Hematopoietic multipotent progenitor cell treated with erythropoietin and hydrocortisone succinate and interleukin-3 and kit ligand, for 6 days (in vitro differentiated cells): Measurements from ENCODE around the gene TRIM34.
"Not testable (repeated sequence)": the region's sequence is repeated elsewhere in the genome, so short reads cannot be mapped to it uniquely, and the experiment has no call there.

Experiments
- DNase-seq: peaks from one replicate; pipeline ENCODE4 v3.0.0-alpha.2; 2015

The TRIM34 gene

DNA sequence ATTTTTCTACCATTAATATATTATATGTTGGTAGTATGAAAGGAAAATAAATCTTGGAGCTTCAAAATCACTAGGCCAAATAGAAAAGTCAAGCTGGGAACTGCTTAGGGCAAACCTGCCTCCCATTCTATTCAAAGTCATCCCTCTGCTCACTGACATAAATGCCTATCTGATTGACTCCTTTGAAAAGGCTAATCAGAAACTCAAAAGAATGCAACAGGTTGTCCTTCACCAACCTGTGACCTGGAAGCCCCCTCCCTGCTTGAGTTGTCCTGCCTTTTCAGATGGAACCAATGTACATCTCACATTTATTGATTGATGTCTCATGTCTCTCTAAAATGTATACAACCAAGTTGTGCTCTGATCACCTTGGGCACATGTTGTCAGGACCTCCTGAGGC, 3.2 kb upstream of the TRIM34 start:
- DNase-seq = no peak

DNA sequence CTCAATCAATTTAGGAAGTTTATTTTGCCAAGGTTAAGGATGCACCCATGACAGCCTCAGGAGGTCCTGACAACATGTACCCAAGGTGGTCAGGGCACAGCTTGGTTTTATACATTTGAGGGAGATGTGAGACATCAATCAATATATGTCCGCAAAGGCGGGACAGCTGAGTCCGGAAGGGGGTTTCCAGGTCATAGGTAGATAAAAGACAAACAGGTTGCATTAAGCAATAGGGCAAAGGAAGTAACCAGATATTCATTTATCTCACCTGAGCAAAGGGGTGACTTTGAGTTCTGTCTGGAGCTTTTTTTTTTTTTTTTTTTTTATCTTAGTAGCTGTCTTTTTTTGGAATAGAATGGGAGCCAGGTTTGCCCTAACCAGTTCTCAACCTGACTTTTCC, 2.0 kb upstream of the TRIM34 start:
- no peak for DNase-seq

DNA sequence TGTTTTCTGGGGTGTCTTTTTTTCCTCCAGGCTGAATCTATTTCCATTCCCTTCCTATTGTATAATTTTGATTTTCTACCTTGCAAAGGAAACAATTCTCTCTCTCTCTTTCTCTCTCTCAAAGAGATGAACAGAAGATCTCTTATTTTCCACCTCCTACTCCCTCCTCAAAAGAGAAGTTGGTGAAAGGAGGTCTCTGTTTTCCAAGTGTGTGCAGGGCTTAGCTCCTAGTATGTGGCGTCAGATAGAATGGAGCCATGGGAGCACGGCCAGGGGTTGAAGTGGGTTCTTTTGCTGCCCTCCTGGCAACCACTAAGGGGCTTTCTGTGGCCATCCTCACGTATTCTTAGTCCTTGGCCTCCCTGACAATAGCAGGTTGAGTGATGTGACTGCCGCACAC, 480 bp downstream of the TRIM34 start:
- DNase-seq = no peak

DNA sequence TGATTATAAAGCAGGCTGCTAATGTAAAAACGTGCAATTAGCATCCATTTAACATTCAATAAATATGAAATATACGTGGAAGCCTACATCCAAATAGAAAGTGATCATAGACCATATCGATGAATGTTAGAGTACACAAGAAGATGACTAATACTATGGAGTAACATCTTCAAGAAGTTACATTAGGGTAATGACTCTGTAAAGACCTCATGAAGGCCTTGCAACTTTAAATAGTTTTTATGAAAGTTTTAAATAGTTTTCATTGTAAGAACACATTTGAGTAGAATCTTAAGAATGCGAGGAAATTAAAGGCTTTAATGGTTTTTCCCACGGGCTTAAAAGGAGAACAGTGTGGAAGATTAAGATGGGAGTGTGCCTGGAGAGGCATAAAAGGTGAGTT, 1.4 kb downstream of the TRIM34 start:
- no peak for DNase-seq

DNA sequence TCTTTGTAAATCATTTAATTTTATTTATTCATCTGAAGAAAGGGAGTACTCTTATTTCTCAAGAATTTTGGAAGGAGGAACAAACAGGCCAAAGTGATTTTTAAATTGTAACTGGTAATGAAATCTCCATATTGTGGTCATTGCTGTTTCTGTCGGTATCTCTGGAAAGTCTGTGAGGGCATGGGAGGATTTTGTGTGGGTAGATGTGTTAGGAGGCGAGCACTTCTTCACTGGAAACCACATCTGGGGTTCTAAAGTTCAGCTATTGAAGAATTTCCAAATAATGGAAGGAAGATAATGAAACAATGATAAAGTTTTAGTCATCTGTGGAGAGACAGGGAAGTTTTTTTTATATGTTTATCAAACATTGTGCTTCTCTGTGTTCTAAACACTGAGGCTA, 6.6 kb downstream of the TRIM34 start:
- no peak for DNase-seq

DNA sequence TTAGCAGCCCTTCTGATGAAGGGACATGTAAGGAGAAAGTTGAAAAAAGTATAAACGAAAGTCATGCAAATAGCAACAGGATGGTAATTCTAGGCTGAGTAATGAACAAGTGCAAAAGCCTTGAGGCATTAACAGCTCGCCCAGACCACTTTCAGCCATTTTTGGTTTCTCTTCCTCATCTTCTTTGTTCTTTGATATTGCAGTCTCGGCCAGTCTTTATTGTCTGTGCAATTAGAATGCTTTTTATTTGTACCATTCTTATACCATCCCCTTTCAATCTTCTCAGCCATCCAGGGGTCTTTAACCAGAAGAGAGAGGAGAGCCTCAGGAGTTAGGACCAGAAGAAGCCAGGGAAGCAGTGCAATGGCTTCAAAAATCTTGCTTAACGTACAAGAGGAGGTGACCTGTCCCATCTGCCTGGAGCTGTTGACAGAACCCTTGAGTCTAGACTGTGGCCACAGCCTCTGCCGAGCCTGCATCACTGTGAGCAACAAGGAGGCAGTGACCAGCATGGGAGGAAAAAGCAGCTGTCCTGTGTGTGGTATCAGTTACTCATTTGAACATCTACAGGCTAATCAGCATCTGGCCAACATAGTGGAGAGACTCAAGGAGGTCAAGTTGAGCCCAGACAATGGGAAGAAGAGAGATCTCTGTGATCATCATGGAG, 7.3 kb downstream of the TRIM34 start:
- DNase-seq = no peak

DNA sequence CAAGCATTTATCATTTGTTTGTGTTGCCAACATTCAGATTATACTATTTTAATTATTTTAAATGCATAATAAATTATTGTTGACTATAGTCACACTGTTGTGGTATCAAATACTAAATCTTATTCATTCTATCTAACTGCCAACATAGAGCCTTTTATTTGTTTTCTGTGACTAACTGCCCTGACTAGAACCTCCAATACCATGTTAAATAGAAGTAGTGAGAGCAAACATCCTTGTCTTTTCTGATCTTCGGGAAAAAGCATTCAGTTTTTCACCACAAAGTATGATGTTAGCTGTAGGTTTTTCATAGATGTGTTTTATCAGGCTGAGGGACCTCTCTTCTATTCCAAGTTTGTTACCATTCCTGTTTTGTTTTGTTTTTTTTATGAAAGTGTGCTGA, 15.2 kb downstream of the TRIM34 start:
- no peak for DNase-seq

DNA sequence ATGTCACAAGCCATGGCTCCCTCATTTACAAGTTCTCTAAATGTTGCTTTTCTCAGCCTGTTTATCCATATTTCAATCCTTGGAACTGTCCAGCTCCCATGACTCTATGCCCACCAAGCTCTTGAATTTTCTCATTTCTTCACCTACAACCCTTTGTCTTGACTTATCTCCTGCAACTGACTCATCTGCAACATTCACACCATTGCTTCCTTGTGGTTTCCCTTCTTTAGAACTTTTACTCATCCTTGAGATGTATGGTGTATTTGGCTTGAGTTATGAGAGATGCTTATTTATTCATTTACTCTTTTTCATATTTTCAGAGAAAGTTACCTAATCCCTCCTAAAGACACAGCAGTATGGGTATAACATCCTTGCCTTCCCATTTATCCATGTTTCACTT, 18.8 kb downstream of the TRIM34 start:
- no peak for DNase-seq

DNA sequence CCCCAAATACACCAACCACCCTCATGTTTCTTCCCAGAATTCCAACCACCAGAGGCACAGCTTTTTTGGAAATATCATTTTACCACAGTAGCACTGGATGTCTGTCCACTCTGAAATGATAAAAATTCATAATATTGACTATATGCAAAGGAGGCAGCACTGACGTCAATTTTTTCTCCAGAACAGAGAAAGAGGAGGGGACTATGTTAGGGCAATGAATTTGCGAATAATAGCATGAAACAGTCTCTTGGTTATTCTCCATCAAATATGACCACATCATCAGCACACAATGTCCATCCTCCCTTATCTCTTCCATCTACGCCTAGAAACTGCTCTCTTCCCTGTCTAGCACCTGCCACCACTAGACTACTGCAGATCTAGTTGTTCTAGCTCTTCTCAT, 21.3 kb downstream of the TRIM34 start:
- no peak for DNase-seq

DNA sequence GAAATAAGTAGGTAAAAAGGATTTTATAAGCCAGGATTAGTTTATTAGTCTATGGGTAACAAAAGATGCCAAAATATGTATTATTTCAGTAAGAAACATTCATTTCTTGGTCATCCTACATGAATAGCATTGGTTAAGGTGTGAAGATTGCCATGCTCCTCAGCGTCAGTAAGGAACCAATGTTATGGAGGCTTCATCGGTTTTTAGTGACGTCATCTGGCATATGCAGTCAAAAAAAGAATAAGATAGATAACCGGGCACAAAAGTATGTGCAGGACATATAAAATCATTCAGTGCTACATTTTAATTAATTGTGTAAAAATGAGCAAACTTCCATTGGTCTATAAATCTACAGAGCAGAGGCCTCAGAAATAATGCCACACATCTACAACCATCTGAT, 30.7 kb downstream of the TRIM34 start:
- no peak for DNase-seq

DNA sequence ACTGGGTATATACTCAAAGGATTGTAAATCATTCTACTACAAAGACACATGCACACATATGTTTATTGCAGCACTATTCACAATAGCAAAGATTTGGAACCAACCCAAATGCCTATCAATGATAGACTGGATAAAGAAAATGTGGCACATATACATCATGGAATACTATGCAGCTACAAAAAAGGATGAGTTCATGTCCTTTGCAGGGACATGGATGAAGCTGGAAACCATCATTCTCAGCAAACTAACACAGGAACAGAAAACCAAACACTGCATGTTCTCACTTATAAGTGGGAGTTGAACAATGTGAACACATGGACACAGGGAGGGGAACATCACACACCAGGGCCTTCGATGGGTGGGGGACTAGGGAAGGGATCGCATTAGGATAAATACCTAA, 32.2 kb downstream of the TRIM34 start:
- DNase-seq = not testable (repeated sequence)

DNA sequence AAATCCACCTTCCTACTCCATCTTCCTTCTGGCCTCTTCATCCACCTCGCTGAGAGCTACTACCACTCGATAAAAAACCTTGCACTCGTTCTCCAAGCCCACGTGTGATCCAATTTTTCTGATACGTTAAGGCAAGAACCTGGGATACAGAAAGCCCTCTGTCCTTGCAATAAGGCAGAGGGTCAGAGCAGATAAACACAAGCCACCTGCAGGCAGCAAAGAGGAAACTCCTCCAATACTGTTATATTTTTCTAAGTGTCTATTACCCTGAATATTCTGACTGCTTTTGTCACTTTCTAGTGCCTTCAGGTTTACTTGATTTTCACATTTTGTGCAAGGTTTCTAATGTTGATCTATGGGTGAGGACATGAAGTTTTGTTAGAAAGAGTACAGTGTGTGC, 33.5 kb downstream of the TRIM34 start:
- DNase-seq = no peak

DNA sequence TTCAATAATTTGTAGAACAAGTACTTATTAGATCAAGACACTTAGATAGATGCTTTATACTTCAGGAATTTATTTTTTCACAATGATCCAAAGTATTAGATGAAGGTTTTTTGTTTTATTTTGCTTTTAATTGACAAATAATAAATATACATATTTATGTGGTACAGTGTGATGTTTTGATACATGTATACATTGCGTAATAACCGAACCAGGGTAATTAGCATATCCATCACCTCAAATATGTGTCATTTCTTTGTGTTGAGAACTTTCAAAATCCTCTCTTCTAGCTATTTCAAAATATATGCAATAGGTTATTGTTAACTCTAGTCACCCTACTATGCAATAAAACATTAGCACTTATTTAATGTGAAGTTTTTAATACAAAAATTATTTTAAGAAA, 38.7 kb downstream of the TRIM34 start:
- no peak for DNase-seq

DNA sequence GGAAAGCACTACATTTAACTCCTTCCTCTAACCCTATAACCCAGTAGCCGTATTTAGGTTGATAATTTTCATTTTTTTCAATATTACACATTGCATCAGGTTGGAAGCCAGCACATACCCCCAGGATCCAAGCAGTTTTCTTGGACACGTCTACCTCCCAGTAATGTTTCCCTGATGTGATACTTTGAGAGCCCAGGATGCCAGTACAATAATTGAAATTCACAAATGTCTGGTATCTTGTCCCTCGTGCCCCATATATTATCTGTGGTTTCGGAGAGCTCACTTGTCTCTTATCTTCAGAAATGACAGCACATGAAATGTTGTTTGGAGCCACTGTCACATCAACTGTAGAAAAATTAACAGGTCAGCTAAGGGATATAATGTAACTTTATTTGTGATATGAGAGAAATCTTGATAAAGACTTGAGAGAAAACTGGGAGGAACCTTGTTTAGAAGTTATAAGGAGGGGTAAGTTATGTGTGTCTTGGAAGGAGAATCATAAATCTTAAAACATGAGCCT, 40.3 kb downstream of the TRIM34 start:
- peak; percentile 57 for DNase-seq

DNA sequence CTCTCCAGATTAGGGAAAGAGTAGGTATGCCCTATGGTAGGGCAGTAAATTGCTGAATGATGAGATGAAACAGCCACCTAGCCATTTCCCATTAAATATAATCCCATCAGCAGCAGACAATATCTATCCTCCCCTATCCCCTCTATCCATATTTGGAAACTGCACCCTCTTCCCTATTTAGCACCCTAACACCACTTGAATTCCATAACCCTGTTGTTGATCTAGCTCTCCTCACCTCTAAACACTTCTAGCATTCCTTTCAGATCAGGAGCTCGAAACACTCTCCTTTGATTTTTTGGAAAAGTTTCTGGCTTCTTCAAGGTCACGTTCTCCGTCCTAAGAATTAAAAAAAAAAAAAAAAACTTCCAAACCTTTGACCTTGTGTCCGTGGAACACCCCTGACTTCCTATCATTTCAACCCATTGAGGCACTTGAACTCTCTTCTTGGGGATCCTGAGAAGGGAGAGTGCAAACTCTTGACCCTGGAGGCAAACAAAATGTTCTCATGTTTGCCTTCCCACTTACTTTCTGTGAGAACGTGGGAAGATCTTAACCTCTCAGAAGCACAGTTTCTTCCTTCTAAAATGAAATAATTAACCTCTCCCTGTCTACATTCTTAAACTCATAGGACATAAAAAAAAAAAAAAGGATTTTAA, 41.1 kb downstream of the TRIM34 start:
- no peak for DNase-seq

DNA sequence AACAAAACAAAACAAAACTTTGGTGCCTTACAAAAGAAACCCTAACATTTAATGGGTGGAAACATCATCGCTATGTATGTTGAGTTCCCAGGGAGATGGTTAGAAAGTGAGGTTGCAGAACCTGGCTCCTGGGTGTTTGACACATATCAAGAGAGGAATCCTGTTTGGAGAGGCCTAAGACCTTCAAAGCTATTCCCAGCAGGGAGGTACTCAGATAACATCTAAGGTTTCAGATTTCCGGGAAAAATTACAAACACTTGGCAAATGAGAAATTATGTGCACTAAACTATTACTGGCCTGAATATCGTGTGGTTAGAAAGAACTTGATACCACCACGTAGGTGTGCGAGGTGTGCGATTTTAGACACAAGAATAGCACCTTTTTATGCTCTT, 41.6 kb downstream of the TRIM34 start:
- no peak for DNase-seq

DNA sequence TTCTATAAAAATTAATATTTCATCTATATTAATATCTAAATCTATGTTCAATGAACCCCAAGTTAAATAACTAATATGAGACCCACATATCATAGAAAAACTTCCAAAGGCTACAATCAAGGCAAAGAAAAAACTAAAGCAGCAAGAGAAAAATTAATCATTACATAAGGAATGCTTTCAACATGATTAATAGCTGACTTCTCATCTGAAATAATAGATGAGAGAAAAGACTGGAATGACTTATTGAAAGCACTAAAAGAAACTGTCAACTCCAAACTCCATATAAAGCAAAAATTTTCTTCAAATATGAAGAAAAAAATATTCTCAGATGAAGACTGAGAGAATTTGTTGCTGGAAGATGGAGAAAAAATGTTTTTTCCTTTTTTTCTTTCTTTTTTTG, 47.0 kb downstream of the TRIM34 start:
- no peak for DNase-seq

DNA sequence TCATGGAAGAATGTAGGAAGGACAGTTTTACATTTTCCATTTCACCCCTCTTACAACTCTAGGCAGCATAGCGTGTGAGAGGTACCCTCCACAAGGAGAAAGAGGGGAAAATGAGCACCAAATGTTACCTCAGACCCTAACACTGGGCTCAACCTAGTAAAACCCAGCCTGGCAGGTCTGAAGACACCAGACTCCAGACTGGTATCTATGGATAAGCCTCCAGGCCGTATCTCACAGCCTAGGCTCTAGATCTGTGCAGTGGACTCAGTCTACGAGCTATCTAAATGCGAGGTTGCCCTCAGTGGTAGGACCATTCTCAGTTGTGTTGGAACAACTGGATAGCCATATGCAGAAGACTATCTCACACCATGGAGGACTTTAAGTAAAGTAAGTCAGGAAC, 49.6 kb downstream of the TRIM34 start:
- no peak for DNase-seq

DNA sequence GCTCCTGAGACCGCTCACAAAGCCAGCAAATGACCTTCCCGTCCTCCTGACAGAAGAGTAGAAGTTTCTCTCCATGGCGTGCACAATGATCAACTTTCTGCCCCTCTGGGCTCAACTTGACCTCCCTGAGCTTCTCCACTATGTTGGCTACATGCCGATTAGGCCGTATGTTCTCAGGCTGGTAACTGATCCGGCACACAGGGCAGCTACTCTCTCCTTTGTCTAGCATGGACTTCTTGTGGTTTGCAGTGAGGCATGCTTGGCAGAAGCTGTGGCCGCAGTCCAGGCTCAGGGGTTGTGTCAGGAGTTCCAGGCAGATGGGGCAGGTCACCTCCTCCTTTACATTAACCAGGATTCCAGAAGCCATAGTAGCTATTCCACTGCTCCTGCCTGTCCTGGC, 55.0 kb downstream of the TRIM34 start:
- DNase-seq = no peak

DNA sequence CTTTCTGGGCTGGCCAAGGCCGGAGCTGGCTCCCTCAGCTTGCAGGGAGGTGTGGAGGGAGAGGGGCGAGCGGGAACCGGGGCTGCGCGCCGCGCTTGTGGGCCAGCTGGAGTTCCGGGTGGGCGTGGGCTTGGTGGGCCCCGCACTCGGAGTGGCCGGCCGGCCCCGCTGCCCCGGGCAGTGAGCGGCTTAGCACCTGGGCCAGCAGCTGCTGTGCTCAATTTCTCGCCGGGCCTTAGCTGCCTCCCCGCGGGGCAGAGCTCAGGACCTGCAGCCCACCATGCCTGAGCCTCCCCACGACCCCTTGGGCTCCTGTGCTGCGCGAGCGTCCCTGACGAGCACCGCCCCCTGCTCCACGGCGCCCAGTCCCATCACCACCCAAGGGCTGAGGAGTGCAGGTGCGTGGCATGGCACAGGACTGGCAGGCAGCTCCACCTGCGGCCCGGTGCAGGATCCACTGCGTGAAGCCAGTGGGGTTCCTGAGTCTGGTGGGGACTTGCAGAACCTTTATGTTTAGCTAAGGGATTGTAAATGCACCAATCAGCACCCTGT, 58.2 kb downstream of the TRIM34 start:
- not testable (repeated sequence) for DNase-seq

DNA sequence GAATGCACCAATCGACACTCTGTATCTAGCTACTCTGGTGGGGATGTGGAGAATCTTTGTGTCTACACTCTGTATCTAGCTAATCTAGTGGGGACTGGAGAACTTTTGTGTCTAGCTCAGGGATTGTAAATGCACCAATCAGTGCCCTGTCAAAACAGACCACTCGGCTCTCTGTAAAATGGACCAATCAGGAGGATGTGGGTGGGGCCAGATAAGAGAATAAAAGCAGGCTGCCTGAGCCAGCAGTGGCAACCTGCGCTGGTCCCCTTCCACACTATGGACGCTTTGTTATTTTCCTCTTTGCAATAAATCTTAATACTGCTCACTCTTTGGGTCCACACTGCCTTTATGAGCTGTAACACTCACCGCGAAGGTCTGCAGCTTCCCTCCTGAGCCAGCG, 58.8 kb downstream of the TRIM34 start:
- peak; percentile 36 for DNase-seq

DNA sequence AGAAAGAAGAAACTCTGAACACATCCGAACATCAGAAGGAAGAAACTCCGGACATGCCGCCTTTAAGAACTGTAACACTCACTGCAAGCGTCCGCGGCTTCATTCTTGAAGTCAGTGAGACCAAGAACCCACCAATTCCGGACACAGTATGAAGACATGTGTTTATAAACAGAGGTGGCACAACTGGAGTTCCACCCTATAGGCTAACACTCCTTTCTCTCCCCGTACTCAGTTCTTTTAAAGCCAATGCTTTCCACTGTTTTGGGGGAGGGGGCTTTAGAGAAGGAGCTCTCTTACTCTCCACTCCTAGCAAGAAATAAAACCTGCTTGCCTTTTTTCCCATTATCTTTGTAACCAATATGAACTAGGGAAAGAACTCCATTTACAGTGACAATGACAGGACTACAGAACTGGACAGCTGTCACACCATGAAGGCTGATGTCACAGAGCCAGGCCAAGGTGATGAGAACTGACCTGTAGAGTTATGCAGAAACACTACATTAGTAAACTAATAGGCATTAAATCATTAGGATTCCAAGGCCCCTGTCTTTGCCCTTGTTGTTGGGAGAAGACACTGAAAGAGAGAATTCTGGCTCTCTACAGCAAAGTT, 59.3 kb downstream of the TRIM34 start:
- peak; percentile 40 for DNase-seq

DNA sequence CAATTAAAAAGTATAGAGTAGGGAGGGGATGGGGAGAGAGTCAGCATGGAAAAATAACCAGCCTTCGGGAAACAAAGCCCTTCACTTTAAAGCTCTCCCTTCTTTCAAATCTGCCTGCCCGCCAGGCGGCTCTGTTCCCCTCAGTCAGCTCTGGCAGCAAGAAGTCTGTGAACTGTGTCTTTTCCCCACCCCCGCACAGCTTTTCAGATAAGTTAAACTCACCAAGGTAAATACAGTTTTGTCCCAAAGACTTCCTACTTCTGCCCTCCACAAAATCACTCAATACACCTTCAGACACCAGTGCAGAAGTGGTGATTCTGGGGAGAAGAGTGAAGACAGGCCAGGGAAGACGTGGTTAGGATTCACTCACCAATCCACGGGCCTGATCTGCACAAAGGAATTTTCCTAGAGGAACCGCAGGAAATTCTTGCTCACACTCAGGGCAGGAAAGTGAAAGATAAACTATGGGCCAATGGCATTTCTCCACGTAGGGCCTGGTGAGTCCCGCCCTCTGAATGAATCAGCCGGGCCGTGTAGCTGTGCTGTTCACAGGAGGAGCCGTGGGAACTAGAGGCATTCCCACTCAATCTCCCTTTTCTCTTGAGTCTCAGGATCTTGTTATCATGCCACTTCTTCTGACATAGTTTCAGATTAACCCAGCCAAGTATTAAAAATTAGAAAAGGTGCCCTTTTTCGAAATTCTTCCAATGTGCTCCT, 60.0 kb downstream of the TRIM34 start, which contains the start of gene TRIM5:
TRIM5 (minus strand) TSS at position 429 of the 717 bp plus-strand sequence. CDS start 4,897 bp downstream, outside the sequence.
- peak; percentile 94 for DNase-seq
